ENCODE results near the gene TARM1.
"Not testable (repeated sequence)": the region's sequence is repeated elsewhere in the genome, so short reads cannot be mapped to it uniquely, and the experiment has no call there.

The TARM1 gene

GRCh38 chr19:54041969-54042606 is 39.1 kb downstream of the TARM1 start:
- 100% methylated on average over 2 of the region's 9 CpGs; no CpG with 5 or more reads in 1 of the 2 donors for WGBS, 2 donors (ENCODE audit: extremely low coverage in 2 of 2, insufficient read length in 2 of 2, insufficient replicate concordance in 1 of 2)
- H3K4me2 ChIP-seq (ENCODE audit: insufficient read depth, low read length, poor library complexity, severe bottlenecking), result no peak overlapping the region

DNA sequence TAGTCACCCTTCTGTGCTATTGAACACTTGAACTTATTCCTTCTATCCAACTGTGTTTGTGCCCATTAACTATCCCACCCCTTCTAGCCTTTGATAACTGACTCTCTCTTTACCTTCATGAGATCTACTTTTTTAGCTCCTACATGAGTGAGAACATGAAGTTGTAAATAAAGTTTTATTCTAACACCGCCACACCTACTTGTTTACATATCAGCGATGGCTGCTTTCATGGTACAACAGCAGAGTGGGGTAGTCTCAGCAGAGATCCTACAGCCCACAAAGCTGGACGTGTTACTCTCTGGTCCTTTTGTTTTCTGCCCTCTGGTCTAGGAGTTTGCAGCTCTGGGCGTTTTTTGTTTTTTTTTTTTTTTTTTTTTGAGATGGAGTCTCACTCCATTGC is 41.2 kb downstream of the TARM1 start:
- no peaks in the 10 kb centered on the region for H3K36me3 ChIP-seq (replicated peaks in 1 of 2; ENCODE audit: control insufficient read depth in 2 of 2, insufficient read depth in 2 of 2, low read length in 2 of 2)
- H4K91ac ChIP-seq (ENCODE audit: low read depth, low read length, poor library complexity), result no peak overlapping the region
- H2BK120ac ChIP-seq (ENCODE audit: low read depth, low read length), result no peak overlapping the region
- no peaks in the 10 kb centered on the region for H3K27me3 ChIP-seq (ENCODE audit: control insufficient read depth in 3 of 3, insufficient read depth in 3 of 3, low read depth in 1 of 3, low read length in 3 of 3)
- H3K4me2 ChIP-seq (ENCODE audit: insufficient read depth, low read length, poor library complexity, severe bottlenecking), result no peak overlapping the region
- no peak overlapping the region for H3K27ac ChIP-seq (replicated peaks; ENCODE audit: low read length)
- DNase-seq (ENCODE audit: low spot score), result no peak
- H3K4me3 ChIP-seq (ENCODE audit: low read length in 2 of 2), result no peak overlapping the region
- H2BK15ac ChIP-seq (ENCODE audit: low read length), result no peak overlapping the region
- no peak overlapping the region for H2BK5ac ChIP-seq (ENCODE audit: low read length)
- no peaks in the 10 kb centered on the region for H3K9me3 ChIP-seq (replicated peaks in 1 of 2; ENCODE audit: control insufficient read depth in 2 of 2, insufficient read depth in 1 of 2, low read depth in 1 of 2, low read length in 2 of 2)
- H3K79me1 ChIP-seq (ENCODE audit: low read depth, low read length), result no peaks in the 10 kb centered on the region
- H2AK5ac ChIP-seq (ENCODE audit: low read depth, low read length), result no peak overlapping the region
- no peak overlapping the region for H2AFZ ChIP-seq (ENCODE audit: low read length)
- no peak overlapping the region for H3K23ac ChIP-seq (ENCODE audit: low read depth, low read length, poor library complexity)
- no peak overlapping the region for H3K4ac ChIP-seq (ENCODE audit: low read length)
- H3K18ac ChIP-seq (ENCODE audit: low read length), result no peak overlapping the region
- no peak overlapping the region for H2BK12ac ChIP-seq (ENCODE audit: low read length)
- H4K8ac ChIP-seq (ENCODE audit: low read depth, low read length), result no peak overlapping the region
- peaks cover 5 to 10% of the 10 kb centered on the region in 2 donors for H3K4me1 ChIP-seq (ENCODE audit: control insufficient read depth in 2 of 2, insufficient read depth in 1 of 2, low read depth in 1 of 2, low read length in 2 of 2)
- H3K14ac ChIP-seq (ENCODE audit: low read length), result no peak overlapping the region
- H3K9ac ChIP-seq (ENCODE audit: low read depth, low read length, poor library complexity), result no peak overlapping the region
- WGBS, 2 donors (ENCODE audit: extremely low coverage in 2 of 2, insufficient read length in 2 of 2, insufficient replicate concordance in 1 of 2), result no CpG with 5 or more reads among the region's 4 CpGs

More at GRCh38 chr19:54041969-54042606, 39.1 kb downstream of the TARM1 start:
- Histone ChIP-seq H4K91ac (ENCODE audit: low read depth, low read length, poor library complexity) (no peak overlapping the region), H3K9me3 (replicated peaks in 1 of 2; ENCODE audit: control insufficient read depth in 2 of 2, insufficient read depth in 1 of 2, low read depth in 1 of 2, low read length in 2 of 2) (no peaks in the 10 kb centered on the region), H4K8ac (ENCODE audit: low read depth, low read length) (no peak overlapping the region), H2BK5ac (ENCODE audit: low read length) (no peak overlapping the region), H3K27ac (replicated peaks; ENCODE audit: low read length) (no peak overlapping the region), H2AFZ (ENCODE audit: low read length) (no peak overlapping the region), H3K4me1 (ENCODE audit: control insufficient read depth in 2 of 2, insufficient read depth in 1 of 2, low read depth in 1 of 2, low read length in 2 of 2) (peaks cover 0 to 5% of the 10 kb centered on the region in 2 donors), H3K27me3 (ENCODE audit: control insufficient read depth in 3 of 3, insufficient read depth in 3 of 3, low read depth in 1 of 3, low read length in 3 of 3) (no peaks in the 10 kb centered on the region), H3K14ac (ENCODE audit: low read length) (no peak overlapping the region), H2BK12ac (ENCODE audit: low read length) (no peak overlapping the region), H3K4me3 (ENCODE audit: low read length in 2 of 2) (no peak overlapping the region), H3K36me3 (replicated peaks in 1 of 2; ENCODE audit: control insufficient read depth in 2 of 2, insufficient read depth in 2 of 2, low read length in 2 of 2) (no peaks in the 10 kb centered on the region), H2BK15ac (ENCODE audit: low read length) (peak overlapping the region; percentile 39), H3K79me1 (ENCODE audit: low read depth, low read length) (peaks cover 2% of the 10 kb centered on the region), H2BK120ac (ENCODE audit: low read depth, low read length) (no peak overlapping the region), H3K23ac (ENCODE audit: low read depth, low read length, poor library complexity) (no peak overlapping the region), H2AK5ac (ENCODE audit: low read depth, low read length) (no peak overlapping the region), H3K4ac (ENCODE audit: low read length) (no peak overlapping the region), H3K18ac (ENCODE audit: low read length) (peak overlapping the region; percentile 38), H3K9ac (ENCODE audit: low read depth, low read length, poor library complexity) (no peak overlapping the region)
- DNase-seq (ENCODE audit: low spot score), result no peak

GRCh38 chr19:54036542-54036941 is 44.6 kb downstream of the TARM1 start:
- not testable (repeated sequence) for H3K9me3 ChIP-seq (replicated peaks in 1 of 2; ENCODE audit: control insufficient read depth in 2 of 2, insufficient read depth in 1 of 2, low read depth in 1 of 2, low read length in 2 of 2); H3K27me3 ChIP-seq (ENCODE audit: control insufficient read depth in 3 of 3, insufficient read depth in 3 of 3, low read depth in 1 of 3, low read length in 3 of 3); H3K79me1 ChIP-seq (ENCODE audit: low read depth, low read length); H3K4me2 ChIP-seq (ENCODE audit: insufficient read depth, low read length, poor library complexity, severe bottlenecking); H3K4ac ChIP-seq (ENCODE audit: low read length); H2AK5ac ChIP-seq (ENCODE audit: low read depth, low read length); H3K14ac ChIP-seq (ENCODE audit: low read length); H3K36me3 ChIP-seq (replicated peaks in 1 of 2; ENCODE audit: control insufficient read depth in 2 of 2, insufficient read depth in 2 of 2, low read length in 2 of 2); H3K4me3 ChIP-seq (ENCODE audit: low read length in 2 of 2); H2AFZ ChIP-seq (ENCODE audit: low read length); H3K23ac ChIP-seq (ENCODE audit: low read depth, low read length, poor library complexity); H4K8ac ChIP-seq (ENCODE audit: low read depth, low read length); H3K18ac ChIP-seq (ENCODE audit: low read length); H2BK12ac ChIP-seq (ENCODE audit: low read length); DNase-seq (ENCODE audit: low spot score); H3K9ac ChIP-seq (ENCODE audit: low read depth, low read length, poor library complexity); H2BK5ac ChIP-seq (ENCODE audit: low read length); H4K91ac ChIP-seq (ENCODE audit: low read depth, low read length, poor library complexity); H2BK120ac ChIP-seq (ENCODE audit: low read depth, low read length); H2BK15ac ChIP-seq (ENCODE audit: low read length)
- Histone ChIP-seq H3K4me1 (ENCODE audit: control insufficient read depth in 2 of 2, insufficient read depth in 1 of 2, low read depth in 1 of 2, low read length in 2 of 2) (peaks cover 2 to 14% of the 10 kb centered on the region in 2 donors), H3K27ac (replicated peaks; ENCODE audit: low read length) (peak overlapping the region; percentile 85)
- no CpG with 5 or more reads among the region's 5 CpGs for WGBS, 2 donors (ENCODE audit: extremely low coverage in 2 of 2, insufficient read length in 2 of 2, insufficient replicate concordance in 1 of 2)

DNA sequence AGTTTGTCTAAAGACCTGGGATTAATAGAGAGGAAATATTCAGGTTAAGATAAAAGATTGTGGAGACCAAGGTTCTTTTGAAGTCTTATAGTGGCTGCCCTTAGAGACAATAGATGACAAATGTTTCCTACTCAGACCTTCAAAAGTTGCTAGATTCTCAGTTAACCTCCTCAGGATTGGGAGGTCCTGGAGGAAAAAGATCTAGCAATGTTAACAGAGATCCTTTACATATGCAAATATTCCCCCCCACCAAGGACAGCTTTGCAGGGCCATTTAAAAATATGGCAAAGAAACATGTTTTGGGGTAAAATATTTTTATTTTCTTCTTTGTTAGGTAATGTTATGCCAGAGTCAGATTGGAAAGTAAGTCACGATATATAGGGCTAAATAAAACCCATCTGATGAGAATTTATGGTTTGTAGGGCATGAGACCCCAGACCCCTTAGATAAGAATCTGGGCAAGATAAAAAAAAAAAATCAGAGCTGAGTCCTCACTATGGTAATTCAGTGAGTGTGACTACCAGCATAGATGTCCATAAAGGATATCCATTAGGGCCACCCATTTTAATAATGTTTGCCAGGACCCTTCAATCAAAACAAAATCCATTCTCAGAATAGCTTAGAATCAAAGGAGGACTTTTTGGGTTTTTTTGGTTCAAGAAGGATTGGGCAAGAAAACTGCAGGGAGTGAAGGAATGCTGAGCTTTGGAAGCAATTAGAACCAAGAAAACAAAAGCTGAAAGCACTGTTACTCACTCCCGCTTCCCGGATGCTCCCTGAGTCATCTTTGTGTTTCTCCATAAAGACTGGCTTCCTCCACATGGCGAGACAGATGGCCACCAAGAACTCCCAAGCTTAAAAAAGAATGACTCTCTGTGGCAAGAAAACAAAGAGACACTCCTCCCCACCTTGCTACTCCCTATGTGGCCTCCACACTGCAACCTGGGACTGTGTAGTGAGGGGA is 45.7 kb downstream of the TARM1 start:
- DNase-seq (ENCODE audit: low spot score), result peak; percentile 60

More for the DNA sequence above, 45.7 kb downstream of the TARM1 start:
- Histone ChIP-seq H3K18ac (ENCODE audit: low read length) (no peak overlapping the region), H3K4ac (ENCODE audit: low read length) (no peak overlapping the region), H4K91ac (ENCODE audit: low read depth, low read length, poor library complexity) (no peak overlapping the region), H2AK5ac (ENCODE audit: low read depth, low read length) (no peak overlapping the region), H3K36me3 (replicated peaks in 1 of 2; ENCODE audit: control insufficient read depth in 2 of 2, insufficient read depth in 2 of 2, low read length in 2 of 2) (no peaks in the 10 kb centered on the region), H3K27me3 (ENCODE audit: control insufficient read depth in 3 of 3, insufficient read depth in 3 of 3, low read depth in 1 of 3, low read length in 3 of 3) (no peaks in the 10 kb centered on the region), H3K4me1 (ENCODE audit: control insufficient read depth in 2 of 2, insufficient read depth in 1 of 2, low read depth in 1 of 2, low read length in 2 of 2) (peaks cover 2 to 14% of the 10 kb centered on the region in 2 donors), H2BK5ac (ENCODE audit: low read length) (no peak overlapping the region), H2AFZ (ENCODE audit: low read length) (peak overlapping the region; percentile 93), H3K23ac (ENCODE audit: low read depth, low read length, poor library complexity) (no peak overlapping the region), H3K4me2 (ENCODE audit: insufficient read depth, low read length, poor library complexity, severe bottlenecking) (no peak overlapping the region), H3K27ac (replicated peaks; ENCODE audit: low read length) (peak overlapping the region; percentile 85), H4K8ac (ENCODE audit: low read depth, low read length) (no peak overlapping the region), H3K14ac (ENCODE audit: low read length) (no peak overlapping the region), H3K4me3 (ENCODE audit: low read length in 2 of 2) (no peak overlapping the region), H3K9me3 (replicated peaks in 1 of 2; ENCODE audit: control insufficient read depth in 2 of 2, insufficient read depth in 1 of 2, low read depth in 1 of 2, low read length in 2 of 2) (no peaks in the 10 kb centered on the region), H2BK120ac (ENCODE audit: low read depth, low read length) (no peak overlapping the region), H3K9ac (ENCODE audit: low read depth, low read length, poor library complexity) (no peak overlapping the region), H2BK12ac (ENCODE audit: low read length) (no peak overlapping the region), H2BK15ac (ENCODE audit: low read length) (no peak overlapping the region), H3K79me1 (ENCODE audit: low read depth, low read length) (no peaks in the 10 kb centered on the region)
- no CpG with 5 or more reads among the region's 4 CpGs for WGBS, 2 donors (ENCODE audit: extremely low coverage in 2 of 2, insufficient read length in 2 of 2, insufficient replicate concordance in 1 of 2)

Measured in neuronal stem cell (in vitro differentiated cells).